GM12892 (cell line): Measurements from ENCODE around the gene SMG9.
"Not testable (repeated sequence)": the region's sequence is repeated elsewhere in the genome, so short reads cannot be mapped to it uniquely, and the experiment has no call there.

Source experiments
- POLR2A ChIP-seq: IDR thresholded peaks from 2 replicates; pipeline ENCODE4 v1.6.1; 2011; ENCODE audit warnings: low read depth, low read length, control low read depth
- POLR2AphosphoS5 ChIP-seq: IDR thresholded peaks from 2 replicates; pipeline ENCODE4 v1.6.1; 2011; ENCODE audit warnings: low read depth, low read length, control low read depth
- TAF1 ChIP-seq: IDR thresholded peaks from 2 replicates; pipeline ENCODE4 v1.6.1; 2011; ENCODE audit warnings: low read depth, mild to moderate bottlenecking, control low read depth, low read length, borderline replicate concordance

GRCh38 chr19:43764684-43765083, 9.9 kb upstream of the SMG9 start:
- TF ChIP-seq POLR2AphosphoS5 = peak; percentile 11; the same call in 1 of the 2 replicates
- not testable (repeated sequence) for TF ChIP-seq TAF1, POLR2A
